WTC11 (cell line): ENCODE data around the gene YBX2. TPM values are rescaled to one million over a fixed set of nuclear protein-coding genes. Genes with fewer than 3 reads are reported as not detected.
A peak's percentile ranks its signal among the peaks of the same experiment; 100 is the strongest.

Source experiments
- ATAC-seq: fragments of 200-7000 bp; cut with Tn5 transposase; 2 replicates; pipeline ENCODE4 v1.10.0; 2021; ENCODE audit warnings: mild to moderate bottlenecking, moderate library complexity
- CTCF ChIA-PET: fragments of 300-600 bp; sonication (Branson Sonifier 250); formaldehyde crosslinking; loops from one replicate; lab custom pipeline; 2021; ENCODE audit warnings: antibody characterized with exemption; lab: Charles Lee
- POLR2A ChIA-PET: fragments of 350-600 bp; sonication (Branson Sonifier 250); formaldehyde crosslinking; loops from one replicate; lab custom pipeline; 2021; ENCODE audit warnings: antibody characterized with exemption; lab: Charles Lee
- DNase-seq: peaks from one replicate; pipeline ENCODE4 v3.0.0; 2021; ENCODE audit warnings: low spot score
- H3K27ac Mint-ChIP-seq: 2 replicates; pipeline ENCODE4 v1.8.0; 2021; ENCODE audit warnings: mixed read lengths
- H3K27me3 Mint-ChIP-seq: 2 replicates; pipeline ENCODE4 v1.8.0; 2021; ENCODE audit warnings: low read depth, mild to moderate bottlenecking, moderate library complexity, mixed read lengths
- H3K36me3 Mint-ChIP-seq: 2 replicates; pipeline ENCODE4 v1.8.0; 2021; ENCODE audit warnings: mixed read lengths
- H3K4me1 Mint-ChIP-seq: 2 replicates; pipeline ENCODE4 v1.8.0; 2022; ENCODE audit warnings: mixed read lengths
- H3K4me3 Mint-ChIP-seq: 2 replicates; pipeline ENCODE4 v1.8.0; 2021; ENCODE audit warnings: mild to moderate bottlenecking, moderate library complexity, mixed read lengths
- H3K9me3 Mint-ChIP-seq: 2 replicates; pipeline ENCODE4 v1.8.0; 2021; ENCODE audit warnings: mixed read lengths
- CBFB ChIP-seq: sonication (generic); formaldehyde crosslinking; IDR thresholded peaks from 2 replicates; pipeline ENCODE4 v1.8.1; 2022; ENCODE audit warnings: mild to moderate bottlenecking, low read depth, missing genetic modification reagents
- CDX4 ChIP-seq: fragments of 250-450 bp; sonication (Bioruptor Pico); IDR thresholded peaks from 2 replicates; pipeline ENCODE4 v1.9.0; 2021; ENCODE audit warnings: moderate library complexity, mild to moderate bottlenecking, inconsistent platforms, borderline replicate concordance
- CREM ChIP-seq: sonication (generic); formaldehyde crosslinking; IDR thresholded peaks from 2 replicates; pipeline ENCODE4 v1.8.1; 2022; ENCODE audit warnings: mild to moderate bottlenecking, missing genetic modification reagents, moderate library complexity
- IRF1 ChIP-seq: sonication (generic); formaldehyde crosslinking; IDR thresholded peaks from 2 replicates; pipeline ENCODE4 v1.8.0; 2023; ENCODE audit warnings: missing genetic modification reagents
- MXD4 ChIP-seq: fragments of 250-450 bp; sonication (Bioruptor Pico); IDR thresholded peaks from 2 replicates; pipeline ENCODE4 v1.8.0; 2021; ENCODE audit warnings: mild to moderate bottlenecking, moderate library complexity, borderline replicate concordance
- NFATC4 ChIP-seq: fragments of 250-450 bp; sonication (Bioruptor Pico); IDR thresholded peaks from 2 replicates; pipeline ENCODE4 v1.9.0; 2021; ENCODE audit warnings: mild to moderate bottlenecking
- NFYB ChIP-seq: sonication (generic); formaldehyde crosslinking; conservative IDR thresholded peaks from 2 replicates; pipeline ENCODE4 v1.8.0; 2022; ENCODE audit warnings: low read depth, missing genetic modification reagents
- SOX15 ChIP-seq: fragments of 250-450 bp; sonication (Bioruptor Pico); IDR thresholded peaks from 2 replicates; pipeline ENCODE4 v1.9.0; 2021; ENCODE audit warnings: mild to moderate bottlenecking
- TCF7 ChIP-seq: sonication (generic); formaldehyde crosslinking; IDR thresholded peaks from 2 replicates; pipeline ENCODE4 v1.8.0; 2022; ENCODE audit warnings: mild to moderate bottlenecking, low read depth, missing genetic modification reagents, moderate library complexity
- USF1 ChIP-seq: sonication (generic); formaldehyde crosslinking; IDR thresholded peaks from 2 replicates; pipeline ENCODE4 v1.8.0; 2022; ENCODE audit warnings: mild to moderate bottlenecking, missing genetic modification reagents
- ZNF219 ChIP-seq: sonication (generic); formaldehyde crosslinking; IDR thresholded peaks from 2 replicates; pipeline ENCODE4 v1.8.0; 2023; ENCODE audit warnings: missing genetic modification reagents, mild to moderate bottlenecking, borderline replicate concordance
- ZNF317 ChIP-seq: sonication (generic); formaldehyde crosslinking; IDR thresholded peaks from 2 replicates; pipeline ENCODE4 v1.8.1; 2023; ENCODE audit warnings: low read depth, mild to moderate bottlenecking, moderate library complexity, missing genetic modification reagents, borderline replicate concordance
- ZNF671 ChIP-seq: fragments of 250-450 bp; sonication (Bioruptor Pico); IDR thresholded peaks from 2 replicates; pipeline ENCODE4 v1.8.0; 2021; ENCODE audit warnings: mild to moderate bottlenecking
- total RNA-seq: library from RNA; stranded (reverse); gene quantifications from 3 replicates; pipeline ENCODE4 v1.2.3, GENCODE V29; 2021
- TF ChIP-seq, protein P1 (sequence below): fragments of 250-450 bp; sonication (Bioruptor Pico); IDR thresholded peaks from 2 replicates; pipeline ENCODE4 v2.1.2; 2022; ENCODE audit warnings: mild to moderate bottlenecking, moderate library complexity
- TF ChIP-seq, protein P2 (sequence below): sonication (generic); formaldehyde crosslinking; IDR thresholded peaks from 2 replicates; pipeline ENCODE4 v1.8.0; 2022; ENCODE audit warnings: mild to moderate bottlenecking, missing genetic modification reagents
- TF ChIP-seq, protein P3 (sequence below): sonication (generic); formaldehyde crosslinking; IDR thresholded peaks from 2 replicates; pipeline ENCODE4 v1.8.1; 2022; ENCODE audit warnings: mild to moderate bottlenecking, moderate library complexity, missing genetic modification reagents
- TF ChIP-seq, protein P4 (sequence below): sonication (generic); formaldehyde crosslinking; IDR thresholded peaks from 2 replicates; pipeline ENCODE4 v1.8.1; 2023; ENCODE audit warnings: mild to moderate bottlenecking, moderate library complexity, missing genetic modification reagents
- TF ChIP-seq, protein P5 (sequence below): sonication (generic); formaldehyde crosslinking; IDR thresholded peaks from 2 replicates; pipeline ENCODE4 v1.8.1; 2023; ENCODE audit warnings: mild to moderate bottlenecking, missing genetic modification reagents, moderate library complexity
- TF ChIP-seq, protein P6 (sequence below): sonication (generic); formaldehyde crosslinking; IDR thresholded peaks from 2 replicates; pipeline ENCODE4 v1.8.0; 2023; ENCODE audit warnings: missing genetic modification reagents, mild to moderate bottlenecking, borderline replicate concordance
- TF ChIP-seq, protein P7 (sequence below): sonication (generic); formaldehyde crosslinking; IDR thresholded peaks from 2 replicates; pipeline ENCODE4 v1.8.1; 2023; ENCODE audit warnings: mild to moderate bottlenecking, missing genetic modification reagents

Gene YBX2
- total RNA-seq, 1 experiment from 2014 or later = 26.8 TPM

- Mint-ChIP-seq H3K27ac (peak overlapping the region; percentile 28; the same call in 1 of the 2 replicates), H3K36me3 (peaks cover 32% of the 10 kb centered on the region), H3K4me1 (peaks cover 34% of the 10 kb centered on the region), H3K27me3 (no peaks in the 10 kb centered on the region), H3K4me3 (peak overlapping the region; percentile 92), H3K9me3 (no peaks in the 10 kb centered on the region)
- ChIA-PET POLR2A (no interaction called here), CTCF (interaction anchor here (0.8 to 1.6 kb wide), 3 partner anchors 12 to 47 kb away, joined by 3 to 4 read pairs (median 4); no protein-coding TSS in a partner anchor)
- TF ChIP-seq, protein P1, sequence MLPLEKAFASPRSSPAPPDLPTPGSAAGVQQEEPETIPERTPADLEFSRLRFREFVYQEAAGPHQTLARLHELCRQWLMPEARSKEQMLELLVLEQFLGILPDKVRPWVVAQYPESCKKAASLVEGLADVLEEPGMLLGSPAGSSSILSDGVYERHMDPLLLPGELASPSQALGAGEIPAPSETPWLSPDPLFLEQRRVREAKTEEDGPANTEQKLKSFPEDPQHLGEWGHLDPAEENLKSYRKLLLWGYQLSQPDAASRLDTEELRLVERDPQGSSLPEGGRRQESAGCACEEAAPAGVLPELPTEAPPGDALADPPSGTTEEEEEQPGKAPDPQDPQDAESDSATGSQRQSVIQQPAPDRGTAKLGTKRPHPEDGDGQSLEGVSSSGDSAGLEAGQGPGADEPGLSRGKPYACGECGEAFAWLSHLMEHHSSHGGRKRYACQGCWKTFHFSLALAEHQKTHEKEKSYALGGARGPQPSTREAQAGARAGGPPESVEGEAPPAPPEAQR (CRISPR knock-in tag) = no peak
- TF ChIP-seq CBFB (CRISPR knock-in tag) (no peak), ZNF219 (no peak), TCF7 (CRISPR knock-in tag) (no peak), NFYB (CRISPR knock-in tag) (no peak), USF1 (CRISPR knock-in tag) (no peak), ZNF317 (no peak), NFATC4 (CRISPR knock-in tag) (no peak), CDX4 (CRISPR knock-in tag) (no peak), ZNF671 (CRISPR knock-in tag) (no peak), IRF1 (CRISPR knock-in tag) (no peak), SOX15 (CRISPR knock-in tag) (no peak), MXD4 (no peak), CREM (CRISPR knock-in tag) (no peak)
- TF ChIP-seq, protein P2, sequence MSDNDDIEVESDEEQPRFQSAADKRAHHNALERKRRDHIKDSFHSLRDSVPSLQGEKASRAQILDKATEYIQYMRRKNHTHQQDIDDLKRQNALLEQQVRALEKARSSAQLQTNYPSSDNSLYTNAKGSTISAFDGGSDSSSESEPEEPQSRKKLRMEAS = no peak
- TF ChIP-seq, protein P3, sequence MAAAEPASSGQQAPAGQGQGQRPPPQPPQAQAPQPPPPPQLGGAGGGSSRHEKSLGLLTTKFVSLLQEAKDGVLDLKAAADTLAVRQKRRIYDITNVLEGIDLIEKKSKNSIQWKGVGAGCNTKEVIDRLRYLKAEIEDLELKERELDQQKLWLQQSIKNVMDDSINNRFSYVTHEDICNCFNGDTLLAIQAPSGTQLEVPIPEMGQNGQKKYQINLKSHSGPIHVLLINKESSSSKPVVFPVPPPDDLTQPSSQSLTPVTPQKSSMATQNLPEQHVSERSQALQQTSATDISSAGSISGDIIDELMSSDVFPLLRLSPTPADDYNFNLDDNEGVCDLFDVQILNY (CRISPR knock-in tag) = no peak
- TF ChIP-seq, protein P4, sequence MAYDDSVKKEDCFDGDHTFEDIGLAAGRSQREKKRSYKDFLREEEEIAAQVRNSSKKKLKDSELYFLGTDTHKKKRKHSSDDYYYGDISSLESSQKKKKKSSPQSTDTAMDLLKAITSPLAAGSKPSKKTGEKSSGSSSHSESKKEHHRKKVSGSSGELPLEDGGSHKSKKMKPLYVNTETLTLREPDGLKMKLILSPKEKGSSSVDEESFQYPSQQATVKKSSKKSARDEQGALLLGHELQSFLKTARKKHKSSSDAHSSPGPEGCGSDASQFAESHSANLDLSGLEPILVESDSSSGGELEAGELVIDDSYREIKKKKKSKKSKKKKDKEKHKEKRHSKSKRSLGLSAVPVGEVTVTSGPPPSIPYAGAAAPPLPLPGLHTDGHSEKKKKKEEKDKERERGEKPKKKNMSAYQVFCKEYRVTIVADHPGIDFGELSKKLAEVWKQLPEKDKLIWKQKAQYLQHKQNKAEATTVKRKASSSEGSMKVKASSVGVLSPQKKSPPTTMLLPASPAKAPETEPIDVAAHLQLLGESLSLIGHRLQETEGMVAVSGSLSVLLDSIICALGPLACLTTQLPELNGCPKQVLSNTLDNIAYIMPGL = no peak
- TF ChIP-seq, protein P5, sequence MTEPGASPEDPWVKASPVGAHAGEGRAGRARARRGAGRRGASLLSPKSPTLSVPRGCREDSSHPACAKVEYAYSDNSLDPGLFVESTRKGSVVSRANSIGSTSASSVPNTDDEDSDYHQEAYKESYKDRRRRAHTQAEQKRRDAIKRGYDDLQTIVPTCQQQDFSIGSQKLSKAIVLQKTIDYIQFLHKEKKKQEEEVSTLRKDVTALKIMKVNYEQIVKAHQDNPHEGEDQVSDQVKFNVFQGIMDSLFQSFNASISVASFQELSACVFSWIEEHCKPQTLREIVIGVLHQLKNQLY (CRISPR knock-in tag) = no peak
- TF ChIP-seq, protein P6, sequence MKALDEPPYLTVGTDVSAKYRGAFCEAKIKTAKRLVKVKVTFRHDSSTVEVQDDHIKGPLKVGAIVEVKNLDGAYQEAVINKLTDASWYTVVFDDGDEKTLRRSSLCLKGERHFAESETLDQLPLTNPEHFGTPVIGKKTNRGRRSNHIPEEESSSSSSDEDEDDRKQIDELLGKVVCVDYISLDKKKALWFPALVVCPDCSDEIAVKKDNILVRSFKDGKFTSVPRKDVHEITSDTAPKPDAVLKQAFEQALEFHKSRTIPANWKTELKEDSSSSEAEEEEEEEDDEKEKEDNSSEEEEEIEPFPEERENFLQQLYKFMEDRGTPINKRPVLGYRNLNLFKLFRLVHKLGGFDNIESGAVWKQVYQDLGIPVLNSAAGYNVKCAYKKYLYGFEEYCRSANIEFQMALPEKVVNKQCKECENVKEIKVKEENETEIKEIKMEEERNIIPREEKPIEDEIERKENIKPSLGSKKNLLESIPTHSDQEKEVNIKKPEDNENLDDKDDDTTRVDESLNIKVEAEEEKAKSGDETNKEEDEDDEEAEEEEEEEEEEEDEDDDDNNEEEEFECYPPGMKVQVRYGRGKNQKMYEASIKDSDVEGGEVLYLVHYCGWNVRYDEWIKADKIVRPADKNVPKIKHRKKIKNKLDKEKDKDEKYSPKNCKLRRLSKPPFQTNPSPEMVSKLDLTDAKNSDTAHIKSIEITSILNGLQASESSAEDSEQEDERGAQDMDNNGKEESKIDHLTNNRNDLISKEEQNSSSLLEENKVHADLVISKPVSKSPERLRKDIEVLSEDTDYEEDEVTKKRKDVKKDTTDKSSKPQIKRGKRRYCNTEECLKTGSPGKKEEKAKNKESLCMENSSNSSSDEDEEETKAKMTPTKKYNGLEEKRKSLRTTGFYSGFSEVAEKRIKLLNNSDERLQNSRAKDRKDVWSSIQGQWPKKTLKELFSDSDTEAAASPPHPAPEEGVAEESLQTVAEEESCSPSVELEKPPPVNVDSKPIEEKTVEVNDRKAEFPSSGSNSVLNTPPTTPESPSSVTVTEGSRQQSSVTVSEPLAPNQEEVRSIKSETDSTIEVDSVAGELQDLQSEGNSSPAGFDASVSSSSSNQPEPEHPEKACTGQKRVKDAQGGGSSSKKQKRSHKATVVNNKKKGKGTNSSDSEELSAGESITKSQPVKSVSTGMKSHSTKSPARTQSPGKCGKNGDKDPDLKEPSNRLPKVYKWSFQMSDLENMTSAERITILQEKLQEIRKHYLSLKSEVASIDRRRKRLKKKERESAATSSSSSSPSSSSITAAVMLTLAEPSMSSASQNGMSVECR (CRISPR knock-in tag) = no peak
- TF ChIP-seq, protein P7, sequence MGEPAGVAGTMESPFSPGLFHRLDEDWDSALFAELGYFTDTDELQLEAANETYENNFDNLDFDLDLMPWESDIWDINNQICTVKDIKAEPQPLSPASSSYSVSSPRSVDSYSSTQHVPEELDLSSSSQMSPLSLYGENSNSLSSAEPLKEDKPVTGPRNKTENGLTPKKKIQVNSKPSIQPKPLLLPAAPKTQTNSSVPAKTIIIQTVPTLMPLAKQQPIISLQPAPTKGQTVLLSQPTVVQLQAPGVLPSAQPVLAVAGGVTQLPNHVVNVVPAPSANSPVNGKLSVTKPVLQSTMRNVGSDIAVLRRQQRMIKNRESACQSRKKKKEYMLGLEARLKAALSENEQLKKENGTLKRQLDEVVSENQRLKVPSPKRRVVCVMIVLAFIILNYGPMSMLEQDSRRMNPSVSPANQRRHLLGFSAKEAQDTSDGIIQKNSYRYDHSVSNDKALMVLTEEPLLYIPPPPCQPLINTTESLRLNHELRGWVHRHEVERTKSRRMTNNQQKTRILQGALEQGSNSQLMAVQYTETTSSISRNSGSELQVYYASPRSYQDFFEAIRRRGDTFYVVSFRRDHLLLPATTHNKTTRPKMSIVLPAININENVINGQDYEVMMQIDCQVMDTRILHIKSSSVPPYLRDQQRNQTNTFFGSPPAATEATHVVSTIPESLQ (CRISPR knock-in tag) = no peak
- no peak for DNase-seq
- no peak for ATAC-seq
Measured at GRCh38 chr17:7249214-7249613, 45.2 kb downstream of the YBX2 start.
